Smooth muscle cell (in vitro differentiated cells): Measurements from ENCODE around the gene LBX1. TPM values are rescaled to one million over a fixed set of nuclear protein-coding genes. Genes with fewer than 3 reads are reported as not detected.
A peak's percentile ranks its signal among the peaks of the same experiment; 100 is the strongest.

Experiments used
- DNase-seq: peaks from one replicate; lab custom pipeline; 2025; ENCODE audit not compliant: unreplicated experiment; lab: John Stamatoyannopoulos, UW
- H2AFZ ChIP-seq: fragments of 200-600 bp; sonication (generic); 2 replicates; pipeline ENCODE4 v1.6.0; 2016; ENCODE audit warnings: antibody characterized with exemption, low read depth, mild to moderate bottlenecking
- H3F3A ChIP-seq: fragments of 200-600 bp; sonication (generic); 2 replicates; pipeline ENCODE4 v1.6.0; 2017; ENCODE audit warnings: antibody characterized with exemption, low read depth
- H3K27ac ChIP-seq: fragments of 200-600 bp; sonication (generic); 2 replicates; pipeline ENCODE4 v1.5.1; 2016; ENCODE audit warnings: low read depth, mild to moderate bottlenecking
- H3K27me3 ChIP-seq: fragments of 200-600 bp; sonication (generic); 2 replicates; pipeline ENCODE4 v1.6.1; 2016; ENCODE audit warnings: low read depth, mild to moderate bottlenecking
- H3K36me3 ChIP-seq: fragments of 200-600 bp; sonication (generic); 2 replicates; pipeline ENCODE4 v1.5.1; 2016; ENCODE audit warnings: low read depth
- H3K4me1 ChIP-seq: fragments of 200-600 bp; sonication (generic); 2 replicates; pipeline ENCODE4 v1.5.1; 2016; ENCODE audit warnings: low read depth
- H3K4me2 ChIP-seq: fragments of 200-600 bp; sonication (generic); 2 replicates; pipeline ENCODE4 v1.6.0; 2016; ENCODE audit warnings: mild to moderate bottlenecking
- H3K4me3 ChIP-seq: fragments of 200-600 bp; sonication (generic); 2 replicates; pipeline ENCODE4 v1.5.1; 2016; ENCODE audit warnings: mild to moderate bottlenecking
- H3K79me2 ChIP-seq: fragments of 200-600 bp; sonication (generic); 2 replicates; pipeline ENCODE4 v1.6.0; 2016; ENCODE audit warnings: low read depth, mild to moderate bottlenecking
- H3K9ac ChIP-seq: fragments of 200-600 bp; sonication (generic); 2 replicates; pipeline ENCODE4 v1.6.0; 2016; ENCODE audit warnings: low read depth
- H3K9me3 ChIP-seq: fragments of 200-600 bp; sonication (generic); replicated peaks from 2 replicates; pipeline ENCODE4 v1.5.1; 2016; ENCODE audit warnings: low read depth
- H4K20me1 ChIP-seq: fragments of 200-600 bp; sonication (generic); 2 replicates; pipeline ENCODE4 v1.6.0; 2016; ENCODE audit warnings: low read depth
- CTCF ChIP-seq: fragments of 200-600 bp; sonication (generic); IDR thresholded peaks from 2 replicates; pipeline ENCODE4 v1.5.1; 2017; ENCODE audit warnings: borderline replicate concordance, mild to moderate bottlenecking, antibody characterized with exemption; ENCODE audit not compliant: insufficient read depth, poor library complexity, severe bottlenecking
- WGBS: methylation state at CpG from one replicate; pipeline ENCODE4 v1.1.7; 2016; ENCODE audit warnings: low lambda C conversion rate; 5-methylcytosine and 5-hydroxymethylcytosine counted together
- polyA plus RNA-seq: library from polyadenylated mRNA; unstranded; fragments of >200 nt; fragmentation: Nextera tagmentation; extraction: Ambion mirVana; gene quantifications from 2 replicates; pipeline ENCODE4 v1.2.1, GENCODE V29; 2016
- total RNA-seq: library from RNA; depleted of rRNA; stranded (reverse); fragments of >200 nt; gene quantifications from 2 replicates; pipeline ENCODE4 v1.2.3, GENCODE V29; 2014

The LBX1 gene
- total and polyA plus RNA-seq, 2 experiments from 2014 or later: not detected

- no peaks in the 10 kb centered on the region for H3K36me3 ChIP-seq
- no peak overlapping the region for H3K9ac ChIP-seq
- H3K4me2 ChIP-seq: peak overlapping the region; percentile 83
- no peak for DNase-seq
- WGBS: 9% methylated on average over 23 of the region's 23 CpGs
- H3K79me2 ChIP-seq: no peaks in the 10 kb centered on the region
- H3K27me3 ChIP-seq: peaks cover 100% of the 10 kb centered on the region
- H3K4me1 ChIP-seq: peaks cover 18% of the 10 kb centered on the region
- peaks cover 10% of the 10 kb centered on the region for H4K20me1 ChIP-seq
- H3K4me3 ChIP-seq: no peak overlapping the region
- no peak for TF ChIP-seq CTCF
- H3F3A ChIP-seq: no peaks in the 10 kb centered on the region
- H3K27ac ChIP-seq: no peak overlapping the region
- no peak overlapping the region for H2AFZ ChIP-seq
- H3K9me3 ChIP-seq: no peaks in the 10 kb centered on the region
Observed at GRCh38 chr10:101225846-101226421, 3.3 kb downstream of the LBX1 start.

GRCh38 chr10:101224910-101225823, 4.1 kb downstream of the LBX1 start:
- peaks cover 16% of the 10 kb centered on the region for H3K4me1 ChIP-seq
- H3K79me2 ChIP-seq: no peaks in the 10 kb centered on the region
- H4K20me1 ChIP-seq: peaks cover 10% of the 10 kb centered on the region
- no peaks in the 10 kb centered on the region for H3K36me3 ChIP-seq
- no peak for TF ChIP-seq CTCF
- H3K27ac ChIP-seq: no peak overlapping the region
- no peaks in the 10 kb centered on the region for H3K9me3 ChIP-seq
- peaks cover 100% of the 10 kb centered on the region for H3K27me3 ChIP-seq
- peak overlapping the region; percentile 69 for H3K4me2 ChIP-seq
- no peak for DNase-seq
- no peak overlapping the region for H3K9ac ChIP-seq
- no peak overlapping the region for H2AFZ ChIP-seq
- no peak overlapping the region for H3K4me3 ChIP-seq
- H3F3A ChIP-seq: no peaks in the 10 kb centered on the region
- 2% methylated on average over 53 of the region's 53 CpGs for WGBS

- Histone ChIP-seq H3K4me3 (no peak overlapping the region), H3F3A (no peaks in the 10 kb centered on the region), H4K20me1 (peaks cover 10% of the 10 kb centered on the region), H3K36me3 (no peaks in the 10 kb centered on the region), H2AFZ (no peak overlapping the region), H3K79me2 (no peaks in the 10 kb centered on the region), H3K4me2 (peak overlapping the region; percentile 69), H3K27ac (no peak overlapping the region), H3K9ac (no peak overlapping the region), H3K4me1 (peaks cover 9% of the 10 kb centered on the region), H3K9me3 (no peaks in the 10 kb centered on the region), H3K27me3 (peaks cover 100% of the 10 kb centered on the region)
- 3% methylated on average over 68 of the region's 71 CpGs for WGBS
- TF ChIP-seq CTCF: no peak
- no peak for DNase-seq
Observed at GRCh38 chr10:101224060-101224909, 5.0 kb downstream of the LBX1 start.
